H1 (cell line): Measurements from ENCODE around the gene NCAPD3. TPM values are rescaled to one million over a fixed set of nuclear protein-coding genes. Genes with fewer than 3 reads are reported as not detected.

Experiments used
- CTCF ChIA-PET: fragments of 300-600 bp; sonication (Branson Sonifier 250); formaldehyde crosslinking; loops from one replicate; lab custom pipeline; 2021; ENCODE audit not compliant: partially characterized antibody; lab: Charles Lee
- POLR2A ChIA-PET: fragments of 300-600 bp; sonication (Branson Sonifier 250); formaldehyde crosslinking; loops from one replicate; lab custom pipeline; 2021; ENCODE audit warnings: inconsistent platforms; ENCODE audit not compliant: partially characterized antibody; lab: Charles Lee
- DNase-seq, 2 experiments: peaks; one replicate each; pipeline versions ENCODE4 v3.0.0 to v3.0.0-alpha.2; 2010 to 2022; ENCODE audit warnings: low spot score in 2 of 2, low read depth in 1 of 2, mixed read lengths in 1 of 2
- FAIRE-seq: peaks from 2 replicates; lab custom pipeline; 2011; peaks lifted over from hg19 to GRCh38; lab: Jason Lieb, UNC
- H2AFZ ChIP-seq: 2 replicates; pipeline ENCODE4 v1.8.1; 2012; ENCODE audit warnings: low read length, inconsistent platforms
- H2AK5ac ChIP-seq: 2 replicates; pipeline ENCODE4 v1.6.1; 2013; ENCODE audit warnings: low read depth, low read length
- H2BK120ac ChIP-seq: replicated peaks from 2 replicates; pipeline ENCODE3; 2013; ENCODE audit warnings: low read depth, low read length, inconsistent platforms
- H2BK12ac ChIP-seq: 2 replicates; pipeline ENCODE4 v1.6.1; 2013; ENCODE audit warnings: low read depth, low read length
- H2BK15ac ChIP-seq: 2 replicates; pipeline ENCODE4 v1.6.1; 2013; ENCODE audit warnings: low read length
- H2BK20ac ChIP-seq: 2 replicates; pipeline ENCODE4 v1.6.1; 2013; ENCODE audit warnings: low read length
- H2BK5ac ChIP-seq: 2 replicates; pipeline ENCODE4 v1.6.1; 2013; ENCODE audit warnings: low read depth, low read length
- H3K14ac ChIP-seq: 2 replicates; pipeline ENCODE4 v1.6.1; 2013; ENCODE audit warnings: inconsistent platforms; ENCODE audit not compliant: insufficient read length
- H3K18ac ChIP-seq: 2 replicates; pipeline ENCODE4 v1.6.1; 2013; ENCODE audit warnings: low read length; ENCODE audit errors: extremely low read depth
- H3K23ac ChIP-seq: 2 replicates; pipeline ENCODE4 v1.6.1; 2013; ENCODE audit warnings: inconsistent platforms; ENCODE audit not compliant: insufficient read length
- H3K23me2 ChIP-seq: 2 replicates; pipeline ENCODE4 v1.6.1; 2013; ENCODE audit warnings: low read depth, low read length
- H3K27ac ChIP-seq: 2 replicates; pipeline ENCODE4 v1.6.1; 2011; ENCODE audit warnings: low read depth, low read length, inconsistent platforms
- H3K27me3 ChIP-seq, 4 experiments: replicated peaks in 1 of 4; 1 replicate in 1 of 4; 2 replicates in 3 of 4; pipeline versions ENCODE4 v1.6.1 to v1.8.1; 2011 to 2013; ENCODE audit warnings: low read length in 3 of 4, mild to moderate bottlenecking in 3 of 4, inconsistent platforms in 2 of 4, mixed read lengths in 2 of 4, moderate library complexity in 1 of 4; ENCODE audit not compliant: control insufficient read depth in 3 of 4, insufficient read depth in 3 of 4; ENCODE audit errors: extremely low read depth in 1 of 4
- H3K36me3 ChIP-seq, 4 experiments: 2 replicates each; pipeline versions ENCODE4 v1.6.1 to v1.8.1; 2011 to 2013; ENCODE audit warnings: mild to moderate bottlenecking in 4 of 4, low read length in 3 of 4, moderate library complexity in 2 of 4, control low read depth in 1 of 4, inconsistent platforms in 1 of 4; ENCODE audit not compliant: insufficient read depth in 4 of 4, control insufficient read depth in 2 of 4
- H3K4ac ChIP-seq: replicated peaks from 2 replicates; pipeline ENCODE3; 2013; ENCODE audit warnings: low read length, low read depth, mixed read lengths, inconsistent platforms; ENCODE audit not compliant: insufficient read length
- H3K4me1 ChIP-seq, 4 experiments: replicated peaks in 1 of 4; 1 replicate in 1 of 4; 2 replicates in 3 of 4; pipeline versions ENCODE4 v1.6.1 to v1.8.1; 2011 to 2013; ENCODE audit warnings: low read length in 3 of 4, inconsistent platforms in 2 of 4, mixed read lengths in 1 of 4; ENCODE audit not compliant: insufficient read depth in 4 of 4, control insufficient read depth in 3 of 4
- H3K4me2 ChIP-seq, 2 experiments: 2 replicates each; pipeline versions ENCODE4 v1.6.1 to v1.8.1; 2011 to 2013; ENCODE audit warnings: low read depth in 2 of 2, low read length in 2 of 2, control low read depth in 1 of 2, inconsistent platforms in 1 of 2, mild to moderate bottlenecking in 1 of 2; ENCODE audit not compliant: insufficient read depth in 1 of 2
- H3K4me3 ChIP-seq, 4 experiments: fragments of 200-600, 300-600 bp in 1 of 4; sonication (generic), shearing (Covaris generic), sonication (Bioruptor Twin) in 1 of 4; 2 replicates each; pipeline versions ENCODE4 v1.5.1 to v1.8.1; 2011 to 2016; ENCODE audit warnings: low read length in 4 of 4, low read depth in 3 of 4, control low read depth in 2 of 4, inconsistent platforms in 2 of 4, mild to moderate bottlenecking in 2 of 4, mixed read lengths in 1 of 4, moderate library complexity in 1 of 4; ENCODE audit not compliant: insufficient read depth in 2 of 4; ENCODE audit errors: extremely low read depth in 1 of 4
- H3K56ac ChIP-seq: replicated peaks from 2 replicates; pipeline ENCODE3; 2013; ENCODE audit warnings: low read depth, mild to moderate bottlenecking, mixed read lengths, low read length, inconsistent platforms; ENCODE audit not compliant: insufficient read length
- H3K79me1 ChIP-seq: 2 replicates; pipeline ENCODE4 v1.6.1; 2013; ENCODE audit warnings: low read depth, low read length, control low read depth
- H3K79me2 ChIP-seq, 2 experiments: 2 replicates each; pipeline versions ENCODE4 v1.6.1 to v1.8.1; 2012 to 2013; ENCODE audit warnings: low read length in 2 of 2, mild to moderate bottlenecking in 2 of 2, inconsistent platforms in 1 of 2; ENCODE audit not compliant: insufficient read depth in 2 of 2, control insufficient read depth in 1 of 2
- H3K9ac ChIP-seq, 4 experiments: replicated peaks in 1 of 4; 1 replicate in 1 of 4; 2 replicates in 3 of 4; pipeline versions ENCODE4 v1.6.1 to v1.8.1; 2011 to 2013; ENCODE audit warnings: low read depth in 3 of 4, low read length in 3 of 4, control low read depth in 2 of 4, mild to moderate bottlenecking in 2 of 4, moderate library complexity in 2 of 4, inconsistent platforms in 1 of 4; ENCODE audit errors: extremely low read depth in 1 of 4
- H3K9me3 ChIP-seq, 2 experiments: 2 replicates each; pipeline versions ENCODE4 v1.6.1 to v1.8.1; 2012 to 2013; ENCODE audit warnings: mild to moderate bottlenecking in 2 of 2, moderate library complexity in 2 of 2, control low read depth in 1 of 2, inconsistent platforms in 1 of 2, low read depth in 1 of 2, low read length in 1 of 2, mixed read lengths in 1 of 2; ENCODE audit not compliant: insufficient read depth in 2 of 2
- H4K20me1 ChIP-seq, 2 experiments: replicated peaks in 1 of 2; 2 replicates each; pipeline versions ENCODE3 to v1.8.1; 2011 to 2013; ENCODE audit warnings: inconsistent platforms in 2 of 2, low read length in 2 of 2, mild to moderate bottlenecking in 1 of 2; ENCODE audit not compliant: insufficient read depth in 2 of 2, control insufficient read depth in 1 of 2
- H4K5ac ChIP-seq: 2 replicates; pipeline ENCODE4 v1.6.1; 2013; ENCODE audit warnings: low read length, low read depth, mixed read lengths, inconsistent platforms; ENCODE audit not compliant: insufficient read length
- H4K8ac ChIP-seq: 2 replicates; pipeline ENCODE4 v1.8.0; 2013; ENCODE audit warnings: mild to moderate bottlenecking, moderate library complexity, low read length, inconsistent platforms; ENCODE audit not compliant: insufficient read depth; ENCODE audit errors: extremely low read depth
- H4K91ac ChIP-seq: replicated peaks from 2 replicates; pipeline ENCODE3; 2013; ENCODE audit warnings: low read length, mixed read lengths, inconsistent platforms; ENCODE audit not compliant: insufficient read length
- ASH2L ChIP-seq: fragments of 200-600, 300-600 bp; sonication (generic); IDR thresholded peaks from one replicate; pipeline ENCODE4 v1.7.1; 2017; ENCODE audit warnings: low read length
- BRCA1 ChIP-seq: IDR thresholded peaks from 2 replicates; pipeline ENCODE4 v1.6.1; 2012; ENCODE audit warnings: low read depth, low read length, improper control_type of control experiment
- FOSL1 ChIP-seq: IDR thresholded peaks from 2 replicates; pipeline ENCODE4 v1.6.1; 2011; ENCODE audit warnings: mild to moderate bottlenecking, low read depth, low read length, moderate library complexity; ENCODE audit not compliant: insufficient read depth
- WGBS, 2 experiments: shearing (Covaris generic) in 1 of 2; methylation state at CpG; one replicate each; pipeline versions ENCODE4 v1.1.6 to v1.1.7; 2013 to 2015; ENCODE audit warnings: low lambda C conversion rate in 2 of 2, mixed read lengths in 2 of 2, inconsistent platforms in 1 of 2, low coverage in 1 of 2, missing lambda C conversion rate in 1 of 2; ENCODE audit not compliant: insufficient replicate concordance in 2 of 2, insufficient coverage in 1 of 2, insufficient read length in 1 of 2; ENCODE audit errors: extremely low coverage in 1 of 2, missing lambda C conversion rate in 1 of 2; 5-methylcytosine and 5-hydroxymethylcytosine counted together
- polyA plus RNA-seq, 7 experiments: library from polyadenylated mRNA; depleted of rRNA in 3 of 7; stranded (reverse) in 5 of 7; unstranded in 2 of 7; fragments of >200 nt in 5 of 7; fragments of 200-250 nt in 2 of 7; gene quantifications; 1 replicate in 5 of 7; 2 replicates in 1 of 7; 4 replicates in 1 of 7; pipeline versions ENCODE4 v1.2.1 to v1.2.3, GENCODE V29; 2011 to 2013; ENCODE audit warnings: missing spikeins in 2 of 7, mixed read lengths in 2 of 7
- total RNA-seq: library from RNA; stranded (reverse); fragmentation: NEBNext Ultra II Directional; extraction: Animal tissue kit (Norgen Biotek cat#: 25700); gene quantifications from 2 replicates; pipeline ENCODE4 v1.2.1, GENCODE V29; 2021

Gene NCAPD3
- total and polyA plus RNA-seq, 2 of the 8 experiments (the other 6 are each of a cell fraction or from before 2014, with no cell fraction given) = 26.5 to 55.2 TPM

- peaks cover 0 to 9% of the 10 kb centered on the region in 2 experiments; a peak in 1 of 4 replicates for H3K79me2 ChIP-seq
- no peak overlapping the region for H3K27ac ChIP-seq
- no peak overlapping the region for H3K56ac ChIP-seq
- no peak overlapping the region for H2BK15ac ChIP-seq
- CTCF ChIA-PET = interaction anchor here (0.6 to 1.4 kb wide), 3 partner anchors 10 to 21 kb away, joined by 3 to 9 read pairs (median 3); no protein-coding TSS in a partner anchor
- H3K27me3 ChIP-seq = peaks cover 0 to 6% (median 0%) of the 10 kb centered on the region in 4 experiments; a peak in 1 of 7 replicates
- 87% methylated on average over 6 of the region's 6 CpGs; no CpG with 5 or more reads in 1 of the 2 experiments for WGBS, 2 experiments
- no peak overlapping the region for H3K4me2 ChIP-seq
- no peak overlapping the region for H3K4ac ChIP-seq
- H3K14ac ChIP-seq = no peak overlapping the region
- H2BK20ac ChIP-seq = no peak overlapping the region
- no peaks in the 10 kb centered on the region; the same call in none of the 2 replicates for H3K79me1 ChIP-seq
- peaks cover 0 to 5% (median 2%) of the 10 kb centered on the region in 4 experiments; a peak in 5 of 7 replicates for H3K4me1 ChIP-seq
- POLR2A ChIA-PET = no interaction called here
- H4K8ac ChIP-seq = no peak overlapping the region
- no peaks in the 10 kb centered on the region for H3K36me3 ChIP-seq
- H2AFZ ChIP-seq = no peak overlapping the region
- H4K20me1 ChIP-seq = peaks cover 0 to 8% of the 10 kb centered on the region in 2 experiments
- H3K23ac ChIP-seq = no peak overlapping the region
- H2BK5ac ChIP-seq = no peak overlapping the region
- no peak for FAIRE-seq
- H2AK5ac ChIP-seq = no peak overlapping the region
- DNase-seq = no peak
- no peaks in the 10 kb centered on the region for H3K9me3 ChIP-seq
- H3K23me2 ChIP-seq = peaks cover 15% of the 10 kb centered on the region
- no peak overlapping the region for H4K91ac ChIP-seq
- no peak overlapping the region for H3K9ac ChIP-seq
- no peak overlapping the region for H3K4me3 ChIP-seq
- H3K18ac ChIP-seq = no peak overlapping the region
- no peak overlapping the region for H2BK12ac ChIP-seq
- no peak overlapping the region for H4K5ac ChIP-seq
- no peak overlapping the region for H2BK120ac ChIP-seq
- TF ChIP-seq FOSL1 (no peak), BRCA1 (no peak), ASH2L (no peak)
Observed at GRCh38 chr11:134228625-134229024, 4.9 kb upstream of the NCAPD3 start.
